ENCODE results near the gene C2orf74. TPM values are rescaled to one million over a fixed set of nuclear protein-coding genes. Genes with fewer than 3 reads are reported as not detected.
"Not testable (repeated sequence)": the region's sequence is repeated elsewhere in the genome, so short reads cannot be mapped to it uniquely, and the experiment has no call there.

Gene C2orf74
- total and polyA plus RNA-seq, 7 donors: 7.1 to 16.6 (median 13.4) TPM

GRCh38 chr2:61138859-61139258 is 23.1 kb upstream of the C2orf74 start:
- TF ChIP-seq CTCF (IDR thresholded peaks at IDR 0.05): no peak
- WGBS, 3 donors: 73 to 90% (median 90%) methylated on average over 4 of the region's 4 CpGs

GRCh38 chr2:61141151-61141550 is 20.8 kb upstream of the C2orf74 start:
- Histone ChIP-seq H3K27ac (no peak overlapping the region), H3K4me3 (no peak overlapping the region), H3K27me3 (ENCODE audit: insufficient read depth in 3 of 3, low read length in 2 of 3) (no peaks in the 10 kb centered on the region), H3K4me1 (peaks cover 7% of the 10 kb centered on the region), H3K36me3 (ENCODE audit: insufficient read depth in 1 of 2, low read depth in 1 of 2) (no peaks in the 10 kb centered on the region), H3K9me3 (no peaks in the 10 kb centered on the region)
- no peak for TF ChIP-seq CTCF (IDR thresholded peaks at IDR 0.05)
- no peak for ATAC-seq
- intact Hi-C loops (cut with DNase I): no loop called here
- 96 to 100% (median 98%) methylated on average over 1 of the region's 1 CpG for WGBS, 3 donors
- no peak for DNase-seq

More at GRCh38 chr2:61138859-61139258, 23.1 kb upstream of the C2orf74 start:
- intact Hi-C loops (cut with DNase I): no loop called here
- Histone ChIP-seq H3K27me3 (ENCODE audit: insufficient read depth in 3 of 3, low read length in 2 of 3) (no peaks in the 10 kb centered on the region), H3K4me1 (no peaks in the 10 kb centered on the region), H3K4me3 (no peak overlapping the region), H3K9me3 (no peaks in the 10 kb centered on the region), H3K36me3 (ENCODE audit: insufficient read depth in 1 of 2, low read depth in 1 of 2) (no peaks in the 10 kb centered on the region), H3K27ac (no peak overlapping the region)
- DNase-seq (no peak), ATAC-seq (no peak)

GRCh38 chr2:61144697-61145268 is 17.2 kb upstream of the C2orf74 start:
- 3 to 5% (median 3%) methylated on average over 31 of the region's 31 CpGs for WGBS, 3 donors
- Histone ChIP-seq H3K27ac (peak overlapping the region; percentile 86), H3K4me1 (peaks cover 7% of the 10 kb centered on the region), H3K9me3 (no peaks in the 10 kb centered on the region), H3K4me3 (peak overlapping the region; percentile 75), H3K27me3 (ENCODE audit: insufficient read depth in 3 of 3, low read length in 2 of 3) (no peaks in the 10 kb centered on the region), H3K36me3 (ENCODE audit: insufficient read depth in 1 of 2, low read depth in 1 of 2) (peaks cover 4 to 16% of the 10 kb centered on the region in 2 donors)
- intact Hi-C loops (cut with DNase I): no loop called here
- ATAC-seq (peak; percentile 97 to 100 (median 99)), DNase-seq (peak; percentile 93 to 97)
- no peak for TF ChIP-seq CTCF (IDR thresholded peaks at IDR 0.05)

- intact Hi-C loops (cut with DNase I): no loop called here
- Histone ChIP-seq H3K4me1 (peaks cover 7% of the 10 kb centered on the region), H3K27ac (peak overlapping the region; percentile 86), H3K4me3 (peak overlapping the region; percentile 75), H3K9me3 (no peaks in the 10 kb centered on the region), H3K27me3 (ENCODE audit: insufficient read depth in 3 of 3, low read length in 2 of 3) (no peaks in the 10 kb centered on the region), H3K36me3 (ENCODE audit: insufficient read depth in 1 of 2, low read depth in 1 of 2) (peaks cover 4 to 27% of the 10 kb centered on the region in 2 donors)
- ATAC-seq (no peak), DNase-seq (no peak)
- no peak for TF ChIP-seq CTCF (IDR thresholded peaks at IDR 0.05)
- WGBS, 3 donors: 97 to 98% (median 98%) methylated on average over 2 of the region's 2 CpGs
These were observed 16.0 kb upstream of the C2orf74 start for GRCh38 chr2:61145990-61146389.

- intact Hi-C loops (cut with DNase I); H3K4me3 ChIP-seq; H3K27me3 ChIP-seq (ENCODE audit: insufficient read depth in 3 of 3, low read length in 2 of 3); ATAC-seq; H3K27ac ChIP-seq; H3K4me1 ChIP-seq; DNase-seq; H3K9me3 ChIP-seq: not testable (repeated sequence)
- peaks cover 4 to 35% of the 10 kb centered on the region in 2 donors for H3K36me3 ChIP-seq (ENCODE audit: insufficient read depth in 1 of 2, low read depth in 1 of 2)
- WGBS, 3 donors: 95 to 98% (median 97%) methylated on average over 5 of the region's 5 CpGs
These were observed 13.9 kb upstream of the C2orf74 start for GRCh38 chr2:61148091-61148490.

Data from psoas muscle (tissue), 8 donors.